HG03520 (cell line): ENCODE measurements around the gene RASA2.
"Not testable (repeated sequence)": the region's sequence is repeated elsewhere in the genome, so short reads cannot be mapped to it uniquely, and the experiment has no call there.

ENCODE experiments used
- ATAC-seq: cut with Tn5 transposase; IDR thresholded peaks from one replicate; pipeline ENCODE4 v1.9.1; 2021; ENCODE audit warnings: mild to moderate bottlenecking, moderate library complexity; ENCODE audit not compliant: unreplicated experiment

RASA2 gene

GRCh38 chr3:141561426-141562034 lies 74.7 kb downstream of the RASA2 start:
- no peak for ATAC-seq

GRCh38 chr3:141564241-141564640 lies 77.4 kb downstream of the RASA2 start:
- no peak for ATAC-seq

GRCh38 chr3:141570068-141570467 lies 83.2 kb downstream of the RASA2 start:
- no peak for ATAC-seq

GRCh38 chr3:141575879-141576743 lies 89.3 kb downstream of the RASA2 start:
- no peak for ATAC-seq

- no peak for ATAC-seq
Measured at GRCh38 chr3:141576744-141577052, 89.9 kb downstream of the RASA2 start.

- no peak for ATAC-seq
Measured at GRCh38 chr3:141578202-141578973, 91.6 kb downstream of the RASA2 start.

- no peak for ATAC-seq
Measured at GRCh38 chr3:141594357-141594756, 107.5 kb downstream of the RASA2 start.

GRCh38 chr3:141597931-141598330 lies 111.1 kb downstream of the RASA2 start:
- ATAC-seq, result no peak

- ATAC-seq, result no peak
Measured at GRCh38 chr3:141600331-141600730, 113.5 kb downstream of the RASA2 start.

- no peak for ATAC-seq
Measured at GRCh38 chr3:141602706-141603105, 115.9 kb downstream of the RASA2 start.

GRCh38 chr3:141603473-141604035 lies 116.7 kb downstream of the RASA2 start:
- no peak for ATAC-seq

GRCh38 chr3:141605883-141606282 lies 119.1 kb downstream of the RASA2 start:
- no peak for ATAC-seq

GRCh38 chr3:141608438-141608837 lies 121.6 kb downstream of the RASA2 start:
- ATAC-seq, result no peak

GRCh38 chr3:141610939-141611338 lies 124.1 kb downstream of the RASA2 start:
- no peak for ATAC-seq

- ATAC-seq, result no peak
Measured at GRCh38 chr3:141618103-141618910, 131.5 kb downstream of the RASA2 start.

- ATAC-seq, result no peak
Measured at GRCh38 chr3:141618938-141619337, 132.1 kb downstream of the RASA2 start.

- no peak for ATAC-seq
Measured at GRCh38 chr3:141619450-141619849, 132.6 kb downstream of the RASA2 start.

GRCh38 chr3:141623691-141624090 lies 136.9 kb downstream of the RASA2 start:
- no peak for ATAC-seq

- ATAC-seq, result no peak
Measured at GRCh38 chr3:141625506-141625905, 138.7 kb downstream of the RASA2 start.

- not testable (repeated sequence) for ATAC-seq
Measured at GRCh38 chr3:141628334-141628733, 141.5 kb downstream of the RASA2 start.
